H1 (cell line): ENCODE measurements around the gene PDIA2. TPM values are rescaled to one million over a fixed set of nuclear protein-coding genes. Genes with fewer than 3 reads are reported as not detected.

Source experiments
- CTCF ChIA-PET: fragments of 300-600 bp; sonication (Branson Sonifier 250); formaldehyde crosslinking; loops from one replicate; lab custom pipeline; 2021; ENCODE audit not compliant: partially characterized antibody; lab: Charles Lee
- POLR2A ChIA-PET: fragments of 300-600 bp; sonication (Branson Sonifier 250); formaldehyde crosslinking; loops from one replicate; lab custom pipeline; 2021; ENCODE audit warnings: inconsistent platforms; ENCODE audit not compliant: partially characterized antibody; lab: Charles Lee
- DNase-seq, 2 experiments: peaks; one replicate each; pipeline versions ENCODE4 v3.0.0 to v3.0.0-alpha.2; 2010 to 2022; ENCODE audit warnings: low spot score in 2 of 2, low read depth in 1 of 2, mixed read lengths in 1 of 2
- FAIRE-seq: peaks from 2 replicates; lab custom pipeline; 2011; peaks lifted over from hg19 to GRCh38; lab: Jason Lieb, UNC
- H2AFZ ChIP-seq: 2 replicates; pipeline ENCODE4 v1.8.1; 2012; ENCODE audit warnings: low read length, inconsistent platforms
- H2AK5ac ChIP-seq: 2 replicates; pipeline ENCODE4 v1.6.1; 2013; ENCODE audit warnings: low read depth, low read length
- H2BK120ac ChIP-seq: replicated peaks from 2 replicates; pipeline ENCODE3; 2013; ENCODE audit warnings: low read depth, low read length, inconsistent platforms
- H2BK12ac ChIP-seq: 2 replicates; pipeline ENCODE4 v1.6.1; 2013; ENCODE audit warnings: low read depth, low read length
- H2BK15ac ChIP-seq: 2 replicates; pipeline ENCODE4 v1.6.1; 2013; ENCODE audit warnings: low read length
- H2BK20ac ChIP-seq: 2 replicates; pipeline ENCODE4 v1.6.1; 2013; ENCODE audit warnings: low read length
- H2BK5ac ChIP-seq: 2 replicates; pipeline ENCODE4 v1.6.1; 2013; ENCODE audit warnings: low read depth, low read length
- H3K14ac ChIP-seq: 2 replicates; pipeline ENCODE4 v1.6.1; 2013; ENCODE audit warnings: inconsistent platforms; ENCODE audit not compliant: insufficient read length
- H3K18ac ChIP-seq: 2 replicates; pipeline ENCODE4 v1.6.1; 2013; ENCODE audit warnings: low read length; ENCODE audit errors: extremely low read depth
- H3K23ac ChIP-seq: 2 replicates; pipeline ENCODE4 v1.6.1; 2013; ENCODE audit warnings: inconsistent platforms; ENCODE audit not compliant: insufficient read length
- H3K23me2 ChIP-seq: 2 replicates; pipeline ENCODE4 v1.6.1; 2013; ENCODE audit warnings: low read depth, low read length
- H3K27ac ChIP-seq: 2 replicates; pipeline ENCODE4 v1.6.1; 2011; ENCODE audit warnings: low read depth, low read length, inconsistent platforms
- H3K27me3 ChIP-seq, 4 experiments: replicated peaks in 1 of 4; 1 replicate in 1 of 4; 2 replicates in 3 of 4; pipeline versions ENCODE4 v1.6.1 to v1.8.1; 2011 to 2013; ENCODE audit warnings: low read length in 3 of 4, mild to moderate bottlenecking in 3 of 4, inconsistent platforms in 2 of 4, mixed read lengths in 2 of 4, moderate library complexity in 1 of 4; ENCODE audit not compliant: control insufficient read depth in 3 of 4, insufficient read depth in 3 of 4; ENCODE audit errors: extremely low read depth in 1 of 4
- H3K36me3 ChIP-seq, 4 experiments: 2 replicates each; pipeline versions ENCODE4 v1.6.1 to v1.8.1; 2011 to 2013; ENCODE audit warnings: mild to moderate bottlenecking in 4 of 4, low read length in 3 of 4, moderate library complexity in 2 of 4, control low read depth in 1 of 4, inconsistent platforms in 1 of 4; ENCODE audit not compliant: insufficient read depth in 4 of 4, control insufficient read depth in 2 of 4
- H3K4ac ChIP-seq: replicated peaks from 2 replicates; pipeline ENCODE3; 2013; ENCODE audit warnings: low read length, low read depth, mixed read lengths, inconsistent platforms; ENCODE audit not compliant: insufficient read length
- H3K4me1 ChIP-seq, 4 experiments: replicated peaks in 1 of 4; 1 replicate in 1 of 4; 2 replicates in 3 of 4; pipeline versions ENCODE4 v1.6.1 to v1.8.1; 2011 to 2013; ENCODE audit warnings: low read length in 3 of 4, inconsistent platforms in 2 of 4, mixed read lengths in 1 of 4; ENCODE audit not compliant: insufficient read depth in 4 of 4, control insufficient read depth in 3 of 4
- H3K4me2 ChIP-seq, 2 experiments: 2 replicates each; pipeline versions ENCODE4 v1.6.1 to v1.8.1; 2011 to 2013; ENCODE audit warnings: low read depth in 2 of 2, low read length in 2 of 2, control low read depth in 1 of 2, inconsistent platforms in 1 of 2, mild to moderate bottlenecking in 1 of 2; ENCODE audit not compliant: insufficient read depth in 1 of 2
- H3K4me3 ChIP-seq, 4 experiments: fragments of 200-600, 300-600 bp in 1 of 4; sonication (generic), shearing (Covaris generic), sonication (Bioruptor Twin) in 1 of 4; 2 replicates each; pipeline versions ENCODE4 v1.5.1 to v1.8.1; 2011 to 2016; ENCODE audit warnings: low read length in 4 of 4, low read depth in 3 of 4, control low read depth in 2 of 4, inconsistent platforms in 2 of 4, mild to moderate bottlenecking in 2 of 4, mixed read lengths in 1 of 4, moderate library complexity in 1 of 4; ENCODE audit not compliant: insufficient read depth in 2 of 4; ENCODE audit errors: extremely low read depth in 1 of 4
- H3K56ac ChIP-seq: replicated peaks from 2 replicates; pipeline ENCODE3; 2013; ENCODE audit warnings: low read depth, mild to moderate bottlenecking, mixed read lengths, low read length, inconsistent platforms; ENCODE audit not compliant: insufficient read length
- H3K79me1 ChIP-seq: 2 replicates; pipeline ENCODE4 v1.6.1; 2013; ENCODE audit warnings: low read depth, low read length, control low read depth
- H3K79me2 ChIP-seq, 2 experiments: 2 replicates each; pipeline versions ENCODE4 v1.6.1 to v1.8.1; 2012 to 2013; ENCODE audit warnings: low read length in 2 of 2, mild to moderate bottlenecking in 2 of 2, inconsistent platforms in 1 of 2; ENCODE audit not compliant: insufficient read depth in 2 of 2, control insufficient read depth in 1 of 2
- H3K9ac ChIP-seq, 4 experiments: replicated peaks in 1 of 4; 1 replicate in 1 of 4; 2 replicates in 3 of 4; pipeline versions ENCODE4 v1.6.1 to v1.8.1; 2011 to 2013; ENCODE audit warnings: low read depth in 3 of 4, low read length in 3 of 4, control low read depth in 2 of 4, mild to moderate bottlenecking in 2 of 4, moderate library complexity in 2 of 4, inconsistent platforms in 1 of 4; ENCODE audit errors: extremely low read depth in 1 of 4
- H3K9me3 ChIP-seq, 2 experiments: 2 replicates each; pipeline versions ENCODE4 v1.6.1 to v1.8.1; 2012 to 2013; ENCODE audit warnings: mild to moderate bottlenecking in 2 of 2, moderate library complexity in 2 of 2, control low read depth in 1 of 2, inconsistent platforms in 1 of 2, low read depth in 1 of 2, low read length in 1 of 2, mixed read lengths in 1 of 2; ENCODE audit not compliant: insufficient read depth in 2 of 2
- H4K20me1 ChIP-seq, 2 experiments: replicated peaks in 1 of 2; 2 replicates each; pipeline versions ENCODE3 to v1.8.1; 2011 to 2013; ENCODE audit warnings: inconsistent platforms in 2 of 2, low read length in 2 of 2, mild to moderate bottlenecking in 1 of 2; ENCODE audit not compliant: insufficient read depth in 2 of 2, control insufficient read depth in 1 of 2
- H4K5ac ChIP-seq: 2 replicates; pipeline ENCODE4 v1.6.1; 2013; ENCODE audit warnings: low read length, low read depth, mixed read lengths, inconsistent platforms; ENCODE audit not compliant: insufficient read length
- H4K8ac ChIP-seq: 2 replicates; pipeline ENCODE4 v1.8.0; 2013; ENCODE audit warnings: mild to moderate bottlenecking, moderate library complexity, low read length, inconsistent platforms; ENCODE audit not compliant: insufficient read depth; ENCODE audit errors: extremely low read depth
- H4K91ac ChIP-seq: replicated peaks from 2 replicates; pipeline ENCODE3; 2013; ENCODE audit warnings: low read length, mixed read lengths, inconsistent platforms; ENCODE audit not compliant: insufficient read length
- GABPA ChIP-seq: IDR thresholded peaks from 2 replicates; pipeline ENCODE4 v1.6.1; 2011; ENCODE audit warnings: mild to moderate bottlenecking, low read length, moderate library complexity, borderline replicate concordance; ENCODE audit not compliant: insufficient read depth
- TAF1 ChIP-seq: IDR thresholded peaks from 2 replicates; pipeline ENCODE4 v1.6.1; 2011; ENCODE audit warnings: mild to moderate bottlenecking, low read depth, low read length
- WGBS, 2 experiments: shearing (Covaris generic) in 1 of 2; methylation state at CpG; one replicate each; pipeline versions ENCODE4 v1.1.6 to v1.1.7; 2013 to 2015; ENCODE audit warnings: low lambda C conversion rate in 2 of 2, mixed read lengths in 2 of 2, inconsistent platforms in 1 of 2, low coverage in 1 of 2, missing lambda C conversion rate in 1 of 2; ENCODE audit not compliant: insufficient replicate concordance in 2 of 2, insufficient coverage in 1 of 2, insufficient read length in 1 of 2; ENCODE audit errors: extremely low coverage in 1 of 2, missing lambda C conversion rate in 1 of 2; 5-methylcytosine and 5-hydroxymethylcytosine counted together
- polyA plus RNA-seq, 7 experiments: library from polyadenylated mRNA; depleted of rRNA in 3 of 7; stranded (reverse) in 5 of 7; unstranded in 2 of 7; fragments of >200 nt in 5 of 7; fragments of 200-250 nt in 2 of 7; gene quantifications; 1 replicate in 5 of 7; 2 replicates in 1 of 7; 4 replicates in 1 of 7; pipeline versions ENCODE4 v1.2.1 to v1.2.3, GENCODE V29; 2011 to 2013; ENCODE audit warnings: missing spikeins in 2 of 7, mixed read lengths in 2 of 7
- total RNA-seq: library from RNA; stranded (reverse); fragmentation: NEBNext Ultra II Directional; extraction: Animal tissue kit (Norgen Biotek cat#: 25700); gene quantifications from 2 replicates; pipeline ENCODE4 v1.2.1, GENCODE V29; 2021
- TF ChIP-seq, protein P1 (sequence below): IDR thresholded peaks from 2 replicates; pipeline ENCODE4 v1.6.1; 2011; ENCODE audit warnings: low read length, improper control_type of control experiment

PDIA2 gene
- total and polyA plus RNA-seq, 2 of the 8 experiments (the other 6 are each of a cell fraction or from before 2014, with no cell fraction given), result 0.34 to 0.50 TPM

DNA sequence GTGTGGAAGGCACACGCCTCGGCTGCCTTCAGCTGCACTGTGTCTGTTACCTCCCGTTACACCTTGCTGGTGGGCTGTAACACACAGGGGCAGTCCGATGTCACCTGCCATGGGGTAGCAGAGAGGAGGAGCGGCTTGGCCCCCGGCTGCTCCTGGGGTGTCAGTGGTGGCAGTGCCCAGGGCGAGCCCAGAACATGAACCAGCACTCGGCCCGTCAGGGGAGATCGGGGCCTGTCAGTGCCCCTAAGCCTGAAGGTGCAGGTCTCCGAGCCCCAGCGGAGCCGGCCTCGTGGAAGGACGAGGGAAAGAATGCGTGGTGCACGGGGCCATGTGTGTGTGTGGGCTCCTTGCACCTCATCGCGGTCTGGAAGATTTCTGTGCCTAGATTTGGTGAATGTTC lies 22.6 kb upstream of the PDIA2 start:
- no peak overlapping the region for H3K4me3 ChIP-seq
- CTCF ChIA-PET, result interaction anchor here (0.6 kb wide), 1 partner anchor 185 kb away, joined by 3 read pairs; no protein-coding TSS in a partner anchor
- H3K14ac ChIP-seq, result no peak overlapping the region
- H3K23ac ChIP-seq, result no peak overlapping the region
- TF ChIP-seq TAF1 (no peak), GABPA (no peak)
- TF ChIP-seq, protein P1, sequence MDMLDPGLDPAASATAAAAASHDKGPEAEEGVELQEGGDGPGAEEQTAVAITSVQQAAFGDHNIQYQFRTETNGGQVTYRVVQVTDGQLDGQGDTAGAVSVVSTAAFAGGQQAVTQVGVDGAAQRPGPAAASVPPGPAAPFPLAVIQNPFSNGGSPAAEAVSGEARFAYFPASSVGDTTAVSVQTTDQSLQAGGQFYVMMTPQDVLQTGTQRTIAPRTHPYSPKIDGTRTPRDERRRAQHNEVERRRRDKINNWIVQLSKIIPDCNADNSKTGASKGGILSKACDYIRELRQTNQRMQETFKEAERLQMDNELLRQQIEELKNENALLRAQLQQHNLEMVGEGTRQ, result no peak
- no peak overlapping the region for H4K8ac ChIP-seq
- H3K18ac ChIP-seq, result no peak overlapping the region
- no peak overlapping the region for H3K4me2 ChIP-seq
- H2AK5ac ChIP-seq, result no peak overlapping the region
- no peak overlapping the region for H2BK20ac ChIP-seq
- H2BK5ac ChIP-seq, result peak overlapping the region; percentile 66; the same call in 1 of the 2 replicates
- POLR2A ChIA-PET, result interaction anchor here (2.0 kb wide), 1 partner anchor 9 kb away, joined by 4 read pairs; no protein-coding TSS in a partner anchor
- no peaks in the 10 kb centered on the region for H3K23me2 ChIP-seq
- H4K5ac ChIP-seq, result no peak overlapping the region
- H2BK15ac ChIP-seq, result no peak overlapping the region
- H3K36me3 ChIP-seq, result peaks cover 5 to 13% (median 10%) of the 10 kb centered on the region in 4 experiments; a peak in 6 of 8 replicates
- no peaks in the 10 kb centered on the region for H3K4me1 ChIP-seq
- H2AFZ ChIP-seq, result no peak overlapping the region
- no peak overlapping the region for H3K56ac ChIP-seq
- H2BK12ac ChIP-seq, result no peak overlapping the region
- H3K4ac ChIP-seq, result no peak overlapping the region
- H2BK120ac ChIP-seq, result no peak overlapping the region
- H3K79me1 ChIP-seq, result no peaks in the 10 kb centered on the region
- no peak overlapping the region for H4K91ac ChIP-seq
- no peak overlapping the region for H3K27ac ChIP-seq
- no peak overlapping the region for H3K9ac ChIP-seq
- DNase-seq (no peak), FAIRE-seq (no peak)
- no peaks in the 10 kb centered on the region for H3K79me2 ChIP-seq
- no peaks in the 10 kb centered on the region for H3K27me3 ChIP-seq
- H4K20me1 ChIP-seq, result peaks cover 0 to 12% of the 10 kb centered on the region in 2 experiments
- no peaks in the 10 kb centered on the region for H3K9me3 ChIP-seq
- 94% methylated on average over 19 of the region's 19 CpGs; no CpG with 5 or more reads in 1 of the 2 experiments for WGBS, 2 experiments
